ENCODE measurements around the gene MICAL2.

DNA sequence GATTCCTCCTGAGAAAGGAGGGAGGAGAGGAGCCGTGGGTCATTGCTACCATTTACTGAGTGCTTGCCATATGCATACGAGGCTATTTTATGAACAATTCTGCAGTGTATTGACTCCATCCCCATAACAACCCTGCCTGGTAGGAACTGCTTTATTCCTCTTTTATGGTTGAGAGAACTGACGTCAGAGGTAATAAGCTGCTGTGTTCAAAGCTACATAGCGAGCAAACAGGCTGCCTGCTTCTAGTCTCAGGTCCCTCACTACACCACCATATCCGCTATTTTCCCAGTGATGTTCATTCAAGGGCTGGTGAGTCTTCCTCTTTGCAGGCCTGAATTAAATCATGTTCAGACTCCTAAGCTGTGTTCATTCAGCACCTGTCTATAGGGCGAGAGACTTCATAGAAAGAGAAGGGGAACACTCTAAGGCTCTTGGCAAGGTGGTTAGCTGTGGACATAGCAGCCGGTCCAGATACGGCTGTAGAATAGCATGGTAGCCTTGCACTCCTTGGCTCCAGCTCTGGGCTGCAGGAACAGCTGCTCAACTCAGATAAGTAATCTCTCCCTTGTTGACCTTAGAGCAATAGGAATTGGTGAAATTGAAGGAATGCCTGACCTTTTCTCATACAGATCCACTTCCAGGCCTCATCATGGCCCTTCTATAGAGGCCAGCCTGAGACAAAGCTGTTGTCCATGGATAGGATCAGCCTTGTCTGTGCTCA is 82.6 kb downstream of the MICAL2 start:
- TF ChIP-seq, protein P1, sequence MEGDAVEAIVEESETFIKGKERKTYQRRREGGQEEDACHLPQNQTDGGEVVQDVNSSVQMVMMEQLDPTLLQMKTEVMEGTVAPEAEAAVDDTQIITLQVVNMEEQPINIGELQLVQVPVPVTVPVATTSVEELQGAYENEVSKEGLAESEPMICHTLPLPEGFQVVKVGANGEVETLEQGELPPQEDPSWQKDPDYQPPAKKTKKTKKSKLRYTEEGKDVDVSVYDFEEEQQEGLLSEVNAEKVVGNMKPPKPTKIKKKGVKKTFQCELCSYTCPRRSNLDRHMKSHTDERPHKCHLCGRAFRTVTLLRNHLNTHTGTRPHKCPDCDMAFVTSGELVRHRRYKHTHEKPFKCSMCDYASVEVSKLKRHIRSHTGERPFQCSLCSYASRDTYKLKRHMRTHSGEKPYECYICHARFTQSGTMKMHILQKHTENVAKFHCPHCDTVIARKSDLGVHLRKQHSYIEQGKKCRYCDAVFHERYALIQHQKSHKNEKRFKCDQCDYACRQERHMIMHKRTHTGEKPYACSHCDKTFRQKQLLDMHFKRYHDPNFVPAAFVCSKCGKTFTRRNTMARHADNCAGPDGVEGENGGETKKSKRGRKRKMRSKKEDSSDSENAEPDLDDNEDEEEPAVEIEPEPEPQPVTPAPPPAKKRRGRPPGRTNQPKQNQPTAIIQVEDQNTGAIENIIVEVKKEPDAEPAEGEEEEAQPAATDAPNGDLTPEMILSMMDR (IDR thresholded peaks at IDR 0.05; ENCODE audit: low read depth, low read length), result no peak
- TF ChIP-seq EZH2phosphoT487 (IDR thresholded peaks at IDR 0.05; ENCODE audit: low read depth), result no peak
